ENCODE results near the gene CAMK2B.

The CAMK2B gene

GRCh38 chr7:44313016-44313415 lies 12.4 kb downstream of the CAMK2B start:
- Histone ChIP-seq H3K9ac (ENCODE audit: low read length) (no peak overlapping the region), H3K9me3 (ENCODE audit: control insufficient read depth, low read length) (peaks cover 10% of the 10 kb centered on the region), H2BK5ac (ENCODE audit: low read depth, low read length, poor library complexity, severe bottlenecking) (no peak overlapping the region), H3K27ac (ENCODE audit: low read length, poor library complexity, severe bottlenecking) (no peak overlapping the region), H3K27me3 (ENCODE audit: control insufficient read depth in 1 of 2, insufficient read depth in 1 of 2, low read length in 2 of 2) (peaks cover 3 to 4% of the 10 kb centered on the region in 2 experiments), H3K4me1 (ENCODE audit: control insufficient read depth, insufficient read depth, low read depth, low read length) (peaks cover 18% of the 10 kb centered on the region), H2AFZ (ENCODE audit: low read depth, low read length) (no peak overlapping the region), H3K4ac (ENCODE audit: low read depth in 1 of 2, low read length in 2 of 2) (no peak overlapping the region), H2AK5ac (ENCODE audit: low read length, severe bottlenecking) (no peak overlapping the region), H4K91ac (ENCODE audit: low read length) (no peak overlapping the region), H3K14ac (ENCODE audit: low read length in 2 of 2) (no peak overlapping the region), H3K4me3 (ENCODE audit: insufficient read depth in 1 of 2, low read depth in 1 of 2, low read length in 2 of 2) (no peak overlapping the region), H3K36me3 (ENCODE audit: control insufficient read depth in 1 of 2, insufficient read depth in 2 of 2, low read depth in 1 of 2, low read length in 2 of 2) (peaks cover 0 to 2% of the 10 kb centered on the region in 2 experiments), H3K4me2 (ENCODE audit: low read length, poor library complexity, severe bottlenecking) (no peak overlapping the region), H2BK15ac (ENCODE audit: low read depth, poor library complexity, severe bottlenecking) (no peak overlapping the region), H3K23ac (ENCODE audit: low read length in 2 of 2) (no peak overlapping the region), H3K79me1 (replicated peaks; ENCODE audit: low read length, poor library complexity, severe bottlenecking) (no peaks in the 10 kb centered on the region), H2BK12ac (ENCODE audit: low read length in 2 of 2) (no peak overlapping the region), H2BK120ac (ENCODE audit: low read depth, low read length) (no peak overlapping the region), H3K18ac (ENCODE audit: low read depth in 1 of 2, low read length in 2 of 2) (no peak overlapping the region), H4K8ac (ENCODE audit: low read length) (no peak overlapping the region)
- no peak for DNase-seq
- 90% methylated on average over 8 of the region's 8 CpGs for WGBS

GRCh38 chr7:44311561-44312495 lies 13.6 kb downstream of the CAMK2B start:
- WGBS = 89% methylated on average over 16 of the region's 16 CpGs

GRCh38 chr7:44310221-44310848 lies 15.1 kb downstream of the CAMK2B start:
- peaks cover 3% of the 10 kb centered on the region for H3K9me3 ChIP-seq (ENCODE audit: control insufficient read depth, low read length)
- H4K91ac ChIP-seq (ENCODE audit: low read length) = no peak overlapping the region
- peak overlapping the region in 1 of 2 experiments; percentile 63 for H3K4me3 ChIP-seq (ENCODE audit: insufficient read depth in 1 of 2, low read depth in 1 of 2, low read length in 2 of 2)
- no peak overlapping the region for H3K23ac ChIP-seq (ENCODE audit: low read length in 2 of 2)
- H3K4me1 ChIP-seq (ENCODE audit: control insufficient read depth, insufficient read depth, low read depth, low read length) = peaks cover 35% of the 10 kb centered on the region
- H3K27ac ChIP-seq (ENCODE audit: low read length, poor library complexity, severe bottlenecking) = no peak overlapping the region
- no peak overlapping the region for H3K4me2 ChIP-seq (ENCODE audit: low read length, poor library complexity, severe bottlenecking)
- H4K8ac ChIP-seq (ENCODE audit: low read length) = no peak overlapping the region
- no peak for DNase-seq
- no peak overlapping the region for H2AK5ac ChIP-seq (ENCODE audit: low read length, severe bottlenecking)
- H3K18ac ChIP-seq (ENCODE audit: low read depth in 1 of 2, low read length in 2 of 2) = no peak overlapping the region
- peaks cover 0 to 2% of the 10 kb centered on the region in 2 experiments for H3K36me3 ChIP-seq (ENCODE audit: control insufficient read depth in 1 of 2, insufficient read depth in 2 of 2, low read depth in 1 of 2, low read length in 2 of 2)
- H2BK12ac ChIP-seq (ENCODE audit: low read length in 2 of 2) = no peak overlapping the region
- H2BK5ac ChIP-seq (ENCODE audit: low read depth, low read length, poor library complexity, severe bottlenecking) = no peak overlapping the region
- no peak overlapping the region for H3K4ac ChIP-seq (ENCODE audit: low read depth in 1 of 2, low read length in 2 of 2)
- 82% methylated on average over 10 of the region's 10 CpGs for WGBS
- H2BK120ac ChIP-seq (ENCODE audit: low read depth, low read length) = no peak overlapping the region
- H2BK15ac ChIP-seq (ENCODE audit: low read depth, poor library complexity, severe bottlenecking) = no peak overlapping the region
- H3K14ac ChIP-seq (ENCODE audit: low read length in 2 of 2) = no peak overlapping the region
- H3K27me3 ChIP-seq (ENCODE audit: control insufficient read depth in 1 of 2, insufficient read depth in 1 of 2, low read length in 2 of 2) = peaks cover 0 to 4% of the 10 kb centered on the region in 2 experiments
- no peaks in the 10 kb centered on the region for H3K79me1 ChIP-seq (replicated peaks; ENCODE audit: low read length, poor library complexity, severe bottlenecking)
- peak overlapping the region; percentile 79 for H3K9ac ChIP-seq (ENCODE audit: low read length)
- H2AFZ ChIP-seq (ENCODE audit: low read depth, low read length) = no peak overlapping the region

More at GRCh38 chr7:44311561-44312495, 13.6 kb downstream of the CAMK2B start:
- H2BK15ac ChIP-seq (ENCODE audit: low read depth, poor library complexity, severe bottlenecking) = peak overlapping the region; percentile 6
- H3K36me3 ChIP-seq (ENCODE audit: control insufficient read depth in 1 of 2, insufficient read depth in 2 of 2, low read depth in 1 of 2, low read length in 2 of 2) = peaks cover 0 to 2% of the 10 kb centered on the region in 2 experiments
- no peak overlapping the region for H2BK12ac ChIP-seq (ENCODE audit: low read length in 2 of 2)
- no peak overlapping the region for H4K91ac ChIP-seq (ENCODE audit: low read length)
- H3K4me3 ChIP-seq (ENCODE audit: insufficient read depth in 1 of 2, low read depth in 1 of 2, low read length in 2 of 2) = no peak overlapping the region
- no peak overlapping the region for H3K9ac ChIP-seq (ENCODE audit: low read length)
- no peak overlapping the region for H2BK120ac ChIP-seq (ENCODE audit: low read depth, low read length)
- H4K8ac ChIP-seq (ENCODE audit: low read length) = no peak overlapping the region
- DNase-seq = no peak
- peaks cover 27% of the 10 kb centered on the region for H3K4me1 ChIP-seq (ENCODE audit: control insufficient read depth, insufficient read depth, low read depth, low read length)
- no peak overlapping the region for H2BK5ac ChIP-seq (ENCODE audit: low read depth, low read length, poor library complexity, severe bottlenecking)
- no peak overlapping the region for H3K4ac ChIP-seq (ENCODE audit: low read depth in 1 of 2, low read length in 2 of 2)
- no peak overlapping the region for H2AFZ ChIP-seq (ENCODE audit: low read depth, low read length)
- no peaks in the 10 kb centered on the region for H3K79me1 ChIP-seq (replicated peaks; ENCODE audit: low read length, poor library complexity, severe bottlenecking)
- no peak overlapping the region for H2AK5ac ChIP-seq (ENCODE audit: low read length, severe bottlenecking)
- no peak overlapping the region for H3K23ac ChIP-seq (ENCODE audit: low read length in 2 of 2)
- no peak overlapping the region for H3K27ac ChIP-seq (ENCODE audit: low read length, poor library complexity, severe bottlenecking)
- peak overlapping the region in 1 of 2 experiments; percentile 58 for H3K14ac ChIP-seq (ENCODE audit: low read length in 2 of 2)
- no peak overlapping the region for H3K18ac ChIP-seq (ENCODE audit: low read depth in 1 of 2, low read length in 2 of 2)
- no peak overlapping the region for H3K4me2 ChIP-seq (ENCODE audit: low read length, poor library complexity, severe bottlenecking)
- H3K9me3 ChIP-seq (ENCODE audit: control insufficient read depth, low read length) = peaks cover 10% of the 10 kb centered on the region
- H3K27me3 ChIP-seq (ENCODE audit: control insufficient read depth in 1 of 2, insufficient read depth in 1 of 2, low read length in 2 of 2) = peaks cover 2 to 4% of the 10 kb centered on the region in 2 experiments
